Right hindlimb (tissue), 1 donor: ENCODE data around the gene NUTM1.
"Not testable (repeated sequence)": the region's sequence is repeated elsewhere in the genome, so short reads cannot be mapped to it uniquely, and the experiment has no call there.

ENCODE experiments used
- DNase-seq: peaks from one replicate; pipeline ENCODE4 v3.0.0-alpha.2; 2018

Gene NUTM1

GRCh38 chr15:34366271-34367065 is 23.4 kb downstream of the NUTM1 start:
- peak; percentile 74 for DNase-seq

GRCh38 chr15:34367101-34368081 is 24.3 kb downstream of the NUTM1 start, which contains the start of gene LPCAT4:
Gene LPCAT4 (minus strand): TSS chr15:34367196. CDS start chr15:34367100, 96 bp downstream.
- peak; percentile 90 for DNase-seq

- no peak for DNase-seq
These were observed 27.0 kb downstream of the NUTM1 start for GRCh38 chr15:34370129-34370528.

GRCh38 chr15:34370643-34371042 is 27.5 kb downstream of the NUTM1 start:
- DNase-seq, result no peak

- DNase-seq, result no peak
These were observed 30.8 kb downstream of the NUTM1 start for GRCh38 chr15:34373951-34374350.

GRCh38 chr15:34374816-34375215 is 31.7 kb downstream of the NUTM1 start:
- no peak for DNase-seq

- DNase-seq, result not testable (repeated sequence)
These were observed 32.4 kb downstream of the NUTM1 start for GRCh38 chr15:34375541-34375940.

GRCh38 chr15:34376856-34377255 is 33.7 kb downstream of the NUTM1 start:
- DNase-seq, result no peak

- not testable (repeated sequence) for DNase-seq
These were observed 37.4 kb downstream of the NUTM1 start for GRCh38 chr15:34380491-34380890.

GRCh38 chr15:34381829-34382521 is 38.9 kb downstream of the NUTM1 start:
- not testable (repeated sequence) for DNase-seq

- not testable (repeated sequence) for DNase-seq
These were observed 46.5 kb downstream of the NUTM1 start for GRCh38 chr15:34389594-34390086.

GRCh38 chr15:34392981-34393380 is 49.9 kb downstream of the NUTM1 start:
- not testable (repeated sequence) for DNase-seq

- DNase-seq, result not testable (repeated sequence)
These were observed 54.6 kb downstream of the NUTM1 start for GRCh38 chr15:34397637-34398259.

GRCh38 chr15:34403160-34403598 is 60.1 kb downstream of the NUTM1 start:
- not testable (repeated sequence) for DNase-seq

GRCh38 chr15:34403899-34404298 is 60.8 kb downstream of the NUTM1 start:
- DNase-seq, result not testable (repeated sequence)
